ENCODE measurements around the gene TFCP2L1.

Gene TFCP2L1

GRCh38 chr2:121266543-121267106 is 18.4 kb downstream of the TFCP2L1 start:
- DNase-seq (ENCODE audit: low spot score): no peak

- no peak for DNase-seq (ENCODE audit: low spot score)
Measured at GRCh38 chr2:121263996-121264715, 20.8 kb downstream of the TFCP2L1 start.

GRCh38 chr2:121260370-121261154 is 24.4 kb downstream of the TFCP2L1 start:
- no peak for DNase-seq (ENCODE audit: low spot score)

GRCh38 chr2:121258051-121258450 is 27.0 kb downstream of the TFCP2L1 start:
- DNase-seq (ENCODE audit: low spot score): no peak

- DNase-seq (ENCODE audit: low spot score): no peak
Measured at GRCh38 chr2:121257480-121257840, 27.5 kb downstream of the TFCP2L1 start.

GRCh38 chr2:121256720-121257479 is 28.1 kb downstream of the TFCP2L1 start:
- DNase-seq (ENCODE audit: low spot score): no peak

- no peak for DNase-seq (ENCODE audit: low spot score)
Measured at GRCh38 chr2:121255358-121255757, 29.6 kb downstream of the TFCP2L1 start.

- DNase-seq (ENCODE audit: low spot score): no peak
Measured at GRCh38 chr2:121254748-121255147, 30.3 kb downstream of the TFCP2L1 start.

- no peak for DNase-seq (ENCODE audit: low spot score)
Measured at GRCh38 chr2:121253674-121254240, 31.2 kb downstream of the TFCP2L1 start.

GRCh38 chr2:121253021-121253673 is 31.9 kb downstream of the TFCP2L1 start:
- DNase-seq (ENCODE audit: low spot score): no peak

- no peak for DNase-seq (ENCODE audit: low spot score)
Measured at GRCh38 chr2:121251497-121251896, 33.5 kb downstream of the TFCP2L1 start.

GRCh38 chr2:121248766-121249343 is 36.1 kb downstream of the TFCP2L1 start:
- DNase-seq (ENCODE audit: low spot score): no peak

- DNase-seq (ENCODE audit: low spot score): no peak
Measured at GRCh38 chr2:121247971-121248370, 37.0 kb downstream of the TFCP2L1 start.

- no peak for DNase-seq (ENCODE audit: low spot score)
Measured at GRCh38 chr2:121247534-121247933, 37.5 kb downstream of the TFCP2L1 start.

GRCh38 chr2:121246704-121247255 is 38.2 kb downstream of the TFCP2L1 start:
- no peak for DNase-seq (ENCODE audit: low spot score)

GRCh38 chr2:121245913-121246312 is 39.1 kb downstream of the TFCP2L1 start:
- no peak for DNase-seq (ENCODE audit: low spot score)

- no peak for DNase-seq (ENCODE audit: low spot score)
Measured at GRCh38 chr2:121245120-121245820, 39.7 kb downstream of the TFCP2L1 start.

- no peak for DNase-seq (ENCODE audit: low spot score)
Measured at GRCh38 chr2:121244616-121245015, 40.4 kb downstream of the TFCP2L1 start.

GRCh38 chr2:121243821-121244460 is 41.1 kb downstream of the TFCP2L1 start:
- no peak for DNase-seq (ENCODE audit: low spot score)

GRCh38 chr2:121242976-121243375 is 42.0 kb downstream of the TFCP2L1 start:
- DNase-seq (ENCODE audit: low spot score): no peak

Data from putamen (tissue), 1 donor.